ENCODE results near the gene CD93. TPM values are rescaled to one million over a fixed set of nuclear protein-coding genes. Genes with fewer than 3 reads are reported as not detected.

Gene CD93
- total and polyA plus RNA-seq, 2 donors (not counting 1 experiment from before 2014, with no cell fraction given) = 0.01 TPM; not detected in 1

DNA sequence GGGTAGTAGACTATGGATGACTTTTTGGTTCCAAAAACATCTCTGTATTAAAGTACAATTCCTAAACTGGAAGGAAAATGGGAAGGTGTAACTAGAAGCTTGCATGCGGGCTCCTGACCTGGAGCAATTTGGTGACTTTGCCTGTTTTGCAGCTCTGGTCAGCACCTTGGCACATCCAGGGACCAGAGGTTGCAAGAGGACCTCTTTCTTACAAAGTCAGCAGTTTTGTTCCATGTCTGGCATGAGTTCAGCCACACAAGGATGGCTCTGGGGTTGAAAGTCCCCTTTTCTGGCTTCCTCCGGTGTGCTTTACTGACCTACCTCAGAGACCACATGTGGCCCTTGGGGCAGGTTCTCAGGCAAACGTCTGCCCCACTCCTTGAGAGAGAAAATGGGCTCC is 22.7 kb upstream of the CD93 start:
- H3K27me3 ChIP-seq (ENCODE audit: control insufficient read depth, insufficient read depth, low read length) = no peaks in the 10 kb centered on the region
- no peak overlapping the region for H2AFZ ChIP-seq (ENCODE audit: low read length)
- no peak overlapping the region for H3K9ac ChIP-seq (ENCODE audit: insufficient read depth, low read length)
- no peaks in the 10 kb centered on the region for H3K79me2 ChIP-seq (ENCODE audit: control insufficient read depth, insufficient read depth, low read length)
- H3K4me2 ChIP-seq (ENCODE audit: extremely low read depth, insufficient read depth, low read length) = no peak overlapping the region
- no peaks in the 10 kb centered on the region for H3K4me1 ChIP-seq (ENCODE audit: control insufficient read depth, extremely low read depth, insufficient read depth, low read length)
- no peaks in the 10 kb centered on the region for H3K36me3 ChIP-seq (ENCODE audit: control insufficient read depth, insufficient read depth, low read length)
- no peaks in the 10 kb centered on the region for H4K20me1 ChIP-seq (ENCODE audit: control insufficient read depth, extremely low read depth, insufficient read depth, low read length)
- DNase-seq (ENCODE audit: low read depth in 2 of 2) = no peak
- no peaks in the 10 kb centered on the region for H3K9me3 ChIP-seq (ENCODE audit: control insufficient read depth, insufficient read depth, low read depth, low read length)
- no peak overlapping the region for H3K27ac ChIP-seq (ENCODE audit: insufficient read depth, low read length)
- H3K4me3 ChIP-seq (replicated peaks in 1 of 4; ENCODE audit: control extremely low read depth in 1 of 4, insufficient read depth in 1 of 4, low read depth in 3 of 4, low read length in 4 of 4) = no peak overlapping the region
- no peak for TF ChIP-seq EZH2 (IDR thresholded peaks at IDR 0.05; ENCODE audit: low read length, missing control alignments)
- no peak for TF ChIP-seq CTCF (conservative IDR thresholded peaks at IDR 0.05 in 1 of 2, IDR thresholded peaks at IDR 0.05 in 1 of 2; ENCODE audit: low read depth in 1 of 2, low read length in 2 of 2)

GRCh38 chr20:23107466-23107865 is 21.3 kb upstream of the CD93 start:
- TF ChIP-seq CTCF (conservative IDR thresholded peaks at IDR 0.05 in 1 of 2, IDR thresholded peaks at IDR 0.05 in 1 of 2; ENCODE audit: low read depth in 1 of 2, low read length in 2 of 2) (no peak), EZH2 (IDR thresholded peaks at IDR 0.05; ENCODE audit: low read length, missing control alignments) (no peak)

DNA sequence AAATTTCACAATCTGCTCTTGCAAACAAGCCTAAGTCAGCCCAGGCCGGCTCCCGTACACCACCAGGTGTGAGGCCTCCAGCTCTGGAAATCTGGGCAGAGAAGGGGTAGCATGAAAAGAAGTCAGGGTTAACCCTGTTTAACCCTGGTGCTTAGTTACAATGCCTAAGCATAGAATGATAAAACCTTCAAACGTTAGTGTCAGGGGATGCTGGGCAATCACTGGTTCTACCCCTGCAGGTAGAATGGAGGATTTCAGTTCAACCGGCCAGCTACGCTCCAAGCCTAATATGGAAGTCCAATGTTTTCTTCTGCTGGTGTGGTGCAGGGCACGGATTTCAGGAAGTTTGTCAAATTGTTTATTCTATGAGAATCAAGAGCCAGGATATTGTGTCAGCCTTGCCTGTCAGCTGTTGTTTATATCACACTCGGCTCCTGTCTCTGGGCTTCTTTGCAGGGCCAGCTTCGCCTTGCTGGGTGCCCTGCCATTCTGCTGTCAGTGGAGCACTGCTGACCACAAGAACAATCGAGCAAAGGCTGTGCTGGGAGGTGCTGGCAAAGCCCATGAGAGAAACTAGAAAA is 20.2 kb upstream of the CD93 start:
- Histone ChIP-seq H2AFZ (ENCODE audit: low read length) (no peak overlapping the region), H3K4me2 (ENCODE audit: extremely low read depth, insufficient read depth, low read length) (no peak overlapping the region), H3K9me3 (ENCODE audit: control insufficient read depth, insufficient read depth, low read depth, low read length) (no peaks in the 10 kb centered on the region), H3K36me3 (ENCODE audit: control insufficient read depth, insufficient read depth, low read length) (no peaks in the 10 kb centered on the region), H3K9ac (ENCODE audit: insufficient read depth, low read length) (no peak overlapping the region), H3K79me2 (ENCODE audit: control insufficient read depth, insufficient read depth, low read length) (no peaks in the 10 kb centered on the region), H4K20me1 (ENCODE audit: control insufficient read depth, extremely low read depth, insufficient read depth, low read length) (no peaks in the 10 kb centered on the region), H3K27ac (ENCODE audit: insufficient read depth, low read length) (no peak overlapping the region), H3K4me3 (replicated peaks in 1 of 4; ENCODE audit: control extremely low read depth in 1 of 4, insufficient read depth in 1 of 4, low read depth in 3 of 4, low read length in 4 of 4) (no peak overlapping the region), H3K27me3 (ENCODE audit: control insufficient read depth, insufficient read depth, low read length) (no peaks in the 10 kb centered on the region), H3K4me1 (ENCODE audit: control insufficient read depth, extremely low read depth, insufficient read depth, low read length) (no peaks in the 10 kb centered on the region)
- DNase-seq (ENCODE audit: low read depth in 2 of 2) = peak in 1 of 2 donors; percentile 90
- no peak for TF ChIP-seq EZH2 (IDR thresholded peaks at IDR 0.05; ENCODE audit: low read length, missing control alignments)
- peak; percentile 13 to 42 for TF ChIP-seq CTCF (conservative IDR thresholded peaks at IDR 0.05 in 1 of 2, IDR thresholded peaks at IDR 0.05 in 1 of 2; ENCODE audit: low read depth in 1 of 2, low read length in 2 of 2)

More at GRCh38 chr20:23107466-23107865, 21.3 kb upstream of the CD93 start:
- no peaks in the 10 kb centered on the region for H3K27me3 ChIP-seq (ENCODE audit: control insufficient read depth, insufficient read depth, low read length)
- H4K20me1 ChIP-seq (ENCODE audit: control insufficient read depth, extremely low read depth, insufficient read depth, low read length) = no peaks in the 10 kb centered on the region
- H3K36me3 ChIP-seq (ENCODE audit: control insufficient read depth, insufficient read depth, low read length) = no peaks in the 10 kb centered on the region
- H3K9ac ChIP-seq (ENCODE audit: insufficient read depth, low read length) = no peak overlapping the region
- no peaks in the 10 kb centered on the region for H3K9me3 ChIP-seq (ENCODE audit: control insufficient read depth, insufficient read depth, low read depth, low read length)
- H3K4me2 ChIP-seq (ENCODE audit: extremely low read depth, insufficient read depth, low read length) = no peak overlapping the region
- DNase-seq (ENCODE audit: low read depth in 2 of 2) = no peak
- no peaks in the 10 kb centered on the region for H3K79me2 ChIP-seq (ENCODE audit: control insufficient read depth, insufficient read depth, low read length)
- H3K4me1 ChIP-seq (ENCODE audit: control insufficient read depth, extremely low read depth, insufficient read depth, low read length) = no peaks in the 10 kb centered on the region
- H2AFZ ChIP-seq (ENCODE audit: low read length) = no peak overlapping the region
- H3K27ac ChIP-seq (ENCODE audit: insufficient read depth, low read length) = no peak overlapping the region
- no peak overlapping the region for H3K4me3 ChIP-seq (replicated peaks in 1 of 4; ENCODE audit: control extremely low read depth in 1 of 4, insufficient read depth in 1 of 4, low read depth in 3 of 4, low read length in 4 of 4)
